ENCODE results near the gene CAMSAP2. TPM values are rescaled to one million over a fixed set of nuclear protein-coding genes. Genes with fewer than 3 reads are reported as not detected.

Gene CAMSAP2
- total RNA-seq, 1 experiment from 2014 or later, result 25.0 TPM

- Histone ChIP-seq H3K9me2 (ENCODE audit: insufficient read depth) (no peaks in the 10 kb centered on the region), H3K9ac (ENCODE audit: low read length) (no peak overlapping the region), H2AFZ (ENCODE audit: low read depth, low read length, poor library complexity, severe bottlenecking) (no peak overlapping the region), H3K79me2 (ENCODE audit: insufficient read depth, low read length) (peaks cover 82% of the 10 kb centered on the region), H3K4me3 (replicated peaks in 1 of 2; ENCODE audit: low read depth in 1 of 2, low read length in 2 of 2) (no peak overlapping the region), H3K4me2 (ENCODE audit: low read length) (no peak overlapping the region), H3K9me3 (ENCODE audit: control insufficient read depth in 1 of 2, insufficient read depth in 1 of 2, low read depth in 1 of 2, low read length in 2 of 2) (no peaks in the 10 kb centered on the region), H3K27ac (ENCODE audit: low read depth, low read length) (no peak overlapping the region), H4K20me1 (ENCODE audit: insufficient read depth) (peaks cover 4% of the 10 kb centered on the region; the same call in 1 of the 2 replicates), H3K36me3 (ENCODE audit: control insufficient read depth in 1 of 2, insufficient read depth in 2 of 2, low read length in 2 of 2) (no peaks in the 10 kb centered on the region), H3K27me3 (ENCODE audit: insufficient read depth, low read length) (no peaks in the 10 kb centered on the region), H3K4me1 (ENCODE audit: control insufficient read depth in 1 of 2, insufficient read depth in 2 of 2, low read length in 2 of 2) (peaks cover 4 to 19% of the 10 kb centered on the region in 2 experiments)
- ATAC-seq (no peak), DNase-seq (ENCODE audit: low read depth, low spot score) (no peak)
- intact Hi-C loops (cut with micrococcal nuclease), result no loop called here
- no TSS peak for BruUV-seq (replicated peaks)
- RAD21 ChIA-PET (ENCODE audit: low non-redundant PET in 1 of 2, low total read pairs in 2 of 2, uncharacterized antibody in 2 of 2, unreplicated experiment in 2 of 2), result no interaction called here
- POLR2A ChIA-PET, result no interaction called here
- CTCF ChIA-PET, result no interaction called here
- TF ChIP-seq FOSL1 (IDR thresholded peaks at IDR 0.05; ENCODE audit: low read depth) (no peak), SRF (IDR thresholded peaks at IDR 0.05; ENCODE audit: low read depth) (0 out of 2 replicates have a peak, but pooled peaks have one; percentile 23)
These were observed 16.8 kb downstream of the CAMSAP2 start for GRCh38 chr1:200755456-200755855.

GRCh38 chr1:200762089-200762488 lies 23.4 kb downstream of the CAMSAP2 start:
- no peaks in the 10 kb centered on the region for H3K9me3 ChIP-seq (ENCODE audit: control insufficient read depth in 1 of 2, insufficient read depth in 1 of 2, low read depth in 1 of 2, low read length in 2 of 2)
- no peak overlapping the region for H2AFZ ChIP-seq (ENCODE audit: low read depth, low read length, poor library complexity, severe bottlenecking)
- peaks cover 59% of the 10 kb centered on the region for H3K79me2 ChIP-seq (ENCODE audit: insufficient read depth, low read length)
- peaks cover 4% of the 10 kb centered on the region; the same call in 1 of the 2 replicates for H4K20me1 ChIP-seq (ENCODE audit: insufficient read depth)
- H3K9me2 ChIP-seq (ENCODE audit: insufficient read depth), result no peaks in the 10 kb centered on the region
- BruUV-seq (replicated peaks), result no TSS peak
- ATAC-seq (no peak), DNase-seq (ENCODE audit: low read depth, low spot score) (no peak)
- H3K36me3 ChIP-seq (ENCODE audit: control insufficient read depth in 1 of 2, insufficient read depth in 2 of 2, low read length in 2 of 2), result peaks cover 6% of the 10 kb centered on the region in 2 experiments; a peak in 2 of 4 replicates
- H3K4me3 ChIP-seq (replicated peaks in 1 of 2; ENCODE audit: low read depth in 1 of 2, low read length in 2 of 2), result no peak overlapping the region
- no peaks in the 10 kb centered on the region for H3K4me1 ChIP-seq (ENCODE audit: control insufficient read depth in 1 of 2, insufficient read depth in 2 of 2, low read length in 2 of 2)
- no peak overlapping the region for H3K4me2 ChIP-seq (ENCODE audit: low read length)
- H3K27me3 ChIP-seq (ENCODE audit: insufficient read depth, low read length), result no peaks in the 10 kb centered on the region
- RAD21 ChIA-PET (ENCODE audit: low non-redundant PET in 1 of 2, low total read pairs in 2 of 2, uncharacterized antibody in 2 of 2, unreplicated experiment in 2 of 2), result no interaction called here
- no peak overlapping the region for H3K27ac ChIP-seq (ENCODE audit: low read depth, low read length)
- H3K9ac ChIP-seq (ENCODE audit: low read length), result no peak overlapping the region
- POLR2A ChIA-PET, result no interaction called here
- CTCF ChIA-PET, result no interaction called here
- intact Hi-C loops (cut with micrococcal nuclease), result no loop called here
- no peak for TF ChIP-seq CBX3 (IDR thresholded peaks at IDR 0.05; ENCODE audit: low read depth)
- no peak for TF ChIP-seq EZH2 (IDR thresholded peaks at IDR 0.05)
- TF ChIP-seq ATF3 (IDR thresholded peaks at IDR 0.05), result no peak
- no peak for TF ChIP-seq FOSL1 (IDR thresholded peaks at IDR 0.05; ENCODE audit: low read depth)
- no peak for TF ChIP-seq YY1 (IDR thresholded peaks at IDR 0.05; ENCODE audit: extremely low read depth, insufficient replicate concordance, low read depth, low read length)
- TF ChIP-seq SP1 (IDR thresholded peaks at IDR 0.05; ENCODE audit: low read depth), result no peak
- no peak for TF ChIP-seq EGR1 (IDR thresholded peaks at IDR 0.05; ENCODE audit: low read depth)
- no peak for TF ChIP-seq ZNF274 (IDR thresholded peaks at IDR 0.05; ENCODE audit: low read depth, low read length)
- no peak for TF ChIP-seq CTCF (IDR thresholded peaks at IDR 0.05 in 2 of 3, conservative IDR thresholded peaks at IDR 0.05 in 1 of 3; ENCODE audit: borderline replicate concordance in 1 of 3, insufficient read depth in 1 of 3, low read depth in 2 of 3, low read length in 2 of 3)
- TF ChIP-seq JUND (IDR thresholded peaks at IDR 0.05), result no peak
- no peak for TF ChIP-seq EZH2phosphoT487 (IDR thresholded peaks at IDR 0.05; ENCODE audit: borderline replicate concordance)
- TF ChIP-seq ZBTB33 (IDR thresholded peaks at IDR 0.05; ENCODE audit: extremely low read depth, insufficient replicate concordance, low read length), result no peak
- TF ChIP-seq RAD21 (IDR thresholded peaks at IDR 0.05; ENCODE audit: low read depth), result no peak
- no peak for TF ChIP-seq MAX (IDR thresholded peaks at IDR 0.05)
- TF ChIP-seq TCF7L2 (IDR thresholded peaks at IDR 0.05; ENCODE audit: borderline replicate concordance, extremely low read depth, insufficient read depth, insufficient read length), result no peak
- no peak for TF ChIP-seq SRF (IDR thresholded peaks at IDR 0.05; ENCODE audit: low read depth)
